ENCODE measurements around the gene TNIP1.

- TF ChIP-seq POLR2A (IDR thresholded peaks at IDR 0.05) (no peak), CTCF (IDR thresholded peaks at IDR 0.05 in 4 of 5, conservative IDR thresholded peaks at IDR 0.05 in 1 of 5) (no peak)
Measured at GRCh38 chr5:151128817-151129216, 48.0 kb upstream of the TNIP1 start.

All from gastrocnemius medialis (tissue), 4 donors.